ENCODE results near the gene MAST1. TPM values are rescaled to one million over a fixed set of nuclear protein-coding genes. Genes with fewer than 3 reads are reported as not detected.

Gene MAST1
- total RNA-seq, 2 donors from 2014 or later, result not detected

DNA sequence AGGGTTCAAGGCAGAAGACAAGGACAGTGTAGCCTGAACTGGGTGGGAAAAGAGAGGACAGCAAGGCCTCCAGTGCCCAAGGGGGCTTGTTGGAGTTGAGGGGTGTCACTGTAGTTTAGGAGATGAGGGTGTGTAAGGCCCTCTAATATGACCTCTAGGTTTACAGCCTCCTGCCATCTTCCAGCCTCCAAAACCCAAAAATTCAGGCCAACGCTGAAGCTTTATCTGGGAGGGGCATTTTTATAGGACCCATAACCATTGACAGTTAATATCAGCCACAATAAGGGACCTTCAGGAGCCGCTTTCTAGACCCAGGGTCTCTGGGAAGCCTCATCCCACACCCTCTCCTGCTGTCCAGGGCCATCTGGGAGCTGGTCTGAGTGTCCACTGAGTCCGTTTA, 45.9 kb downstream of the MAST1 start:
- H3K4me3 ChIP-seq, result no peak overlapping the region
- H3K27ac ChIP-seq, result no peak overlapping the region
- H3K36me3 ChIP-seq, result no peaks in the 10 kb centered on the region
- peaks cover 0 to 15% of the 10 kb centered on the region in 2 donors for H3K27me3 ChIP-seq
- DNase-seq (ENCODE audit: low spot score), result no peak
- H3K9me3 ChIP-seq, result peaks cover 0 to 9% of the 10 kb centered on the region in 2 donors
- peaks cover 0 to 26% of the 10 kb centered on the region in 2 donors for H3K4me1 ChIP-seq
- TF ChIP-seq, protein P1, sequence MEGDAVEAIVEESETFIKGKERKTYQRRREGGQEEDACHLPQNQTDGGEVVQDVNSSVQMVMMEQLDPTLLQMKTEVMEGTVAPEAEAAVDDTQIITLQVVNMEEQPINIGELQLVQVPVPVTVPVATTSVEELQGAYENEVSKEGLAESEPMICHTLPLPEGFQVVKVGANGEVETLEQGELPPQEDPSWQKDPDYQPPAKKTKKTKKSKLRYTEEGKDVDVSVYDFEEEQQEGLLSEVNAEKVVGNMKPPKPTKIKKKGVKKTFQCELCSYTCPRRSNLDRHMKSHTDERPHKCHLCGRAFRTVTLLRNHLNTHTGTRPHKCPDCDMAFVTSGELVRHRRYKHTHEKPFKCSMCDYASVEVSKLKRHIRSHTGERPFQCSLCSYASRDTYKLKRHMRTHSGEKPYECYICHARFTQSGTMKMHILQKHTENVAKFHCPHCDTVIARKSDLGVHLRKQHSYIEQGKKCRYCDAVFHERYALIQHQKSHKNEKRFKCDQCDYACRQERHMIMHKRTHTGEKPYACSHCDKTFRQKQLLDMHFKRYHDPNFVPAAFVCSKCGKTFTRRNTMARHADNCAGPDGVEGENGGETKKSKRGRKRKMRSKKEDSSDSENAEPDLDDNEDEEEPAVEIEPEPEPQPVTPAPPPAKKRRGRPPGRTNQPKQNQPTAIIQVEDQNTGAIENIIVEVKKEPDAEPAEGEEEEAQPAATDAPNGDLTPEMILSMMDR (IDR thresholded peaks at IDR 0.05), result no peak

GRCh38 chr19:12884627-12884925, 46.3 kb downstream of the MAST1 start:
- TF ChIP-seq, protein P1 (IDR thresholded peaks at IDR 0.05), result no peak
- peaks cover 0 to 26% of the 10 kb centered on the region in 2 donors for H3K4me1 ChIP-seq
- H3K4me3 ChIP-seq, result no peak overlapping the region
- peaks cover 0 to 15% of the 10 kb centered on the region in 2 donors for H3K27me3 ChIP-seq
- H3K27ac ChIP-seq, result no peak overlapping the region
- no peak for DNase-seq (ENCODE audit: low spot score)
- H3K9me3 ChIP-seq, result peaks cover 0 to 9% of the 10 kb centered on the region in 2 donors
- no peaks in the 10 kb centered on the region for H3K36me3 ChIP-seq

GRCh38 chr19:12884926-12885748, 46.8 kb downstream of the MAST1 start:
- Histone ChIP-seq H3K27ac (no peak overlapping the region), H3K27me3 (peaks cover 0 to 15% of the 10 kb centered on the region in 2 donors), H3K9me3 (peaks cover 0 to 9% of the 10 kb centered on the region in 2 donors), H3K4me3 (peak overlapping the region in 1 of 2 donors; percentile 31), H3K4me1 (peaks cover 0 to 26% of the 10 kb centered on the region in 2 donors), H3K36me3 (no peaks in the 10 kb centered on the region)
- DNase-seq (ENCODE audit: low spot score), result no peak
- TF ChIP-seq, protein P1 (IDR thresholded peaks at IDR 0.05), result peak; percentile 38 to 69

DNA sequence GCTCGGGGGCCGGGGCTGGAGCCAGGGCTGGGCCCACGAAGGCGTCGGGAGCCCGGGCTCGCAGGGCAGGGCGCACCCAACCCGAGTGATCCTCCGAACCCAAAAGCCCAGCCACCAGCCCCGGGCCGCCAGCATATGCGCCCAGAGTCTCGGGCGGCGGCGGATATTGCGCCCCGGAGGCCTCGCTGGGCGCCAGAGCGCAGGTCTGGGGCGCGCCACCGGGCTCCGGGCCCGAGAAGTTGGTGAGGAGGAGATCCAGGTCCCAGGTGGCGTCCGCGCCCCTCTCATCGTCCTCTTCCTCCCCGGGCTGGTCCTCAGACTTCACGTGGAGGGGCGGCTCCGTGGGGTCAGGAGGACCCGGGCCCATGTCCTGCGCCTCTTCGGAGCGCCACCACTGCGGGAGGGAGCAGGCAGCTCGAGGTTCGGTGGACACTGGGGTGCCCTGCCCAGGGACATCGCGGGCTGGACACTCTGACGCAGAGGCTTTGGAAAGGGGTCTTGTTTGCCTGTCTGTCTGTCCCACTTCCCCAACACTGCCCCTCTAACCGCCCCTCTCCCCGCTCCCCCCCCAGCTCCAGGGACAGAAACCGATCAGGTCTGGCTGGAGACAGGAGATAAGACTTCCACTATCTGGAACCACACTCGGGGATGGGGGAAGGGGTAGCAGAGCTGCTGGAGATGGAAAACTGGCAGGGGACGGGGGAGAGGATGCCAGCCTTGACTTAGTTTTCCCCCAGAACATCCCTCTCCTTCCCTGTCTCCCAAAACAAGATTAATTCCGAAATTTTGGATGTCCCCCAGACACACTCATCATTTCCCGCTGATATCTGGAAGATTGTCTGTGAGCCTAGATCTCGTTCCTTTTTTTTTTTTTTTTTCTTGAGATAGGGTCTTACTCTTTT, 47.7 kb downstream of the MAST1 start:
- H3K4me1 ChIP-seq, result peaks cover 0 to 22% of the 10 kb centered on the region in 2 donors
- H3K36me3 ChIP-seq, result no peaks in the 10 kb centered on the region
- TF ChIP-seq, protein P1 (IDR thresholded peaks at IDR 0.05), result no peak
- peak overlapping the region in 1 of 2 donors; percentile 31 for H3K4me3 ChIP-seq
- H3K9me3 ChIP-seq, result peaks cover 0 to 9% of the 10 kb centered on the region in 2 donors
- DNase-seq (ENCODE audit: low spot score), result no peak
- peaks cover 0 to 15% of the 10 kb centered on the region in 2 donors for H3K27me3 ChIP-seq
- H3K27ac ChIP-seq, result no peak overlapping the region

DNA sequence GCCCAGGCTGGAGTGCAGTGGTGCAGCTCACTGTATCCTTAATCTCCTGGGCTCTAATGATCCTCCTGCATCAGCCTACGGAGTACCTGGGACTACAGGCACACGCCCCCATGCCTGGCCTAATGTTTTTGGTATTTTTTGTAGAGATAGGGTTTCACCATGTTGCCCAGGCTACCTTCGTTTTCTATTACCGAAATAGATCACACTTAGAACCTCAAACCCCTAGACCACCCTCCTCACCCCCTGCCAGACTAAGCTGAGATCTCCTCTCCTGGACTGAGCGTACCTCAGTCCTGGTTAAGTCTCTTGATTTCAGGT, 48.3 kb downstream of the MAST1 start:
- H3K9me3 ChIP-seq, result peaks cover 0 to 9% of the 10 kb centered on the region in 2 donors
- H3K27ac ChIP-seq, result no peak overlapping the region
- TF ChIP-seq, protein P1 (IDR thresholded peaks at IDR 0.05), result no peak
- H3K4me3 ChIP-seq, result no peak overlapping the region
- peaks cover 0 to 23% of the 10 kb centered on the region in 2 donors for H3K4me1 ChIP-seq
- no peaks in the 10 kb centered on the region for H3K36me3 ChIP-seq
- H3K27me3 ChIP-seq, result peaks cover 0 to 15% of the 10 kb centered on the region in 2 donors
- DNase-seq (ENCODE audit: low spot score), result no peak
